Heart left ventricle (tissue), 13 donors: ENCODE results near the gene LNPEP.

Source experiments
- POLR2A ChIP-seq, 2 donors: fragments of 450-650 bp; IDR thresholded peaks; one replicate each; pipeline ENCODE4 v1.6.1; 2017; ENCODE audit warnings: antibody characterized with exemption in 2 of 2, mild to moderate bottlenecking in 2 of 2, moderate library complexity in 2 of 2
- TF ChIP-seq, protein P1 (sequence below), 12 donors: fragments of 200-600 bp; sonication (generic) in 4 of 12; IDR thresholded peaks; one replicate each; pipeline versions ENCODE4 v1.5.0 to v1.8.0; 2018 to 2022; ENCODE audit warnings: antibody characterized with exemption in 12 of 12, mild to moderate bottlenecking in 5 of 12
- donor health status: ischemic (EF 13 %, LVEDD 7.1; RV severe dilation, severe dysfunction).
- donor health status: DM: no; HTN: yes; CAD: no.
- donor health status: DM: no; HTN: no; CAD: no.
- donor health status: ischemic (EF 25% LVEDD 6.9; RV normal size, moderate dysfunction).
- donor health status: ischemic (EF 25% LVEDD 5.7; RV mildly dilated, moderate dysfunction).
- donor health status: ischemic (EF 35%, LVEDD 5.7; RV mildly dilated, moderate dysfunction).
- donor health status: nonischemic (EF 11% LVEDD 7.7; RV severe dilation, severe dysfunction).
- donor health status: DM: yes; HTN: yes; CAD: no.
- donor health status: PGD.
- donor health status: ischemic (EF 29% LVEDD 5.4; RV normal size, mild dysfunction).
- donor health status: nonischemic (EF 23%, LVEDD 6.1; RV moderate dilation, normal function).

DNA sequence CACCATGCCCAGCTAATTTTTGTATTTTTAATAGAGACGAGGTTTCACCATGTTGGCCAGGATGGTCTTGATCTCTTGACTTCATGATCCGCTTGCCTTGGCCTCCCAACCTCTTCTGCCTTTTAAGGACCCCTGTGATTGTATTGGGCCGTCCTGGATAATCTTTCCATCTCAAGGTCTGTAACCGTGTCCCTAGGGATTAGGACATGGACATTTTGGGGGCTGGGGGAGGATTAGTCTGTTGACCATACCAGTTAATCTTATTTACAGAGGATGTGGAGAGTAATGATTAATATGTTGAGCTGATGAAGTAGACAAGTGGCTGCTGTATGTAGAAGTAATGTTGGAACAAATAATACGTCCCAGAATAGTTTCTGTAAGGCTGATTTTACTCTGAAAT lies 23.1 kb downstream of the LNPEP start:
- TF ChIP-seq, protein P1, sequence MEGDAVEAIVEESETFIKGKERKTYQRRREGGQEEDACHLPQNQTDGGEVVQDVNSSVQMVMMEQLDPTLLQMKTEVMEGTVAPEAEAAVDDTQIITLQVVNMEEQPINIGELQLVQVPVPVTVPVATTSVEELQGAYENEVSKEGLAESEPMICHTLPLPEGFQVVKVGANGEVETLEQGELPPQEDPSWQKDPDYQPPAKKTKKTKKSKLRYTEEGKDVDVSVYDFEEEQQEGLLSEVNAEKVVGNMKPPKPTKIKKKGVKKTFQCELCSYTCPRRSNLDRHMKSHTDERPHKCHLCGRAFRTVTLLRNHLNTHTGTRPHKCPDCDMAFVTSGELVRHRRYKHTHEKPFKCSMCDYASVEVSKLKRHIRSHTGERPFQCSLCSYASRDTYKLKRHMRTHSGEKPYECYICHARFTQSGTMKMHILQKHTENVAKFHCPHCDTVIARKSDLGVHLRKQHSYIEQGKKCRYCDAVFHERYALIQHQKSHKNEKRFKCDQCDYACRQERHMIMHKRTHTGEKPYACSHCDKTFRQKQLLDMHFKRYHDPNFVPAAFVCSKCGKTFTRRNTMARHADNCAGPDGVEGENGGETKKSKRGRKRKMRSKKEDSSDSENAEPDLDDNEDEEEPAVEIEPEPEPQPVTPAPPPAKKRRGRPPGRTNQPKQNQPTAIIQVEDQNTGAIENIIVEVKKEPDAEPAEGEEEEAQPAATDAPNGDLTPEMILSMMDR (IDR thresholded peaks at IDR 0.05), result no peak
- no peak for TF ChIP-seq POLR2A (IDR thresholded peaks at IDR 0.05)
